Loucy (cell line): ENCODE results near the gene ZNRF3.

Experiments
- H2AFZ ChIP-seq: fragments of 200-600 bp; sonication (generic); 2 replicates; pipeline ENCODE4 v1.6.0; 2016; ENCODE audit warnings: antibody characterized with exemption, mild to moderate bottlenecking, low read length, moderate library complexity
- H3F3A ChIP-seq: fragments of 200-600 bp; 2 replicates; pipeline ENCODE4 v1.6.0; 2016; ENCODE audit warnings: antibody characterized with exemption, low read depth, mild to moderate bottlenecking
- H3K27me3 ChIP-seq: fragments of 200-600 bp; sonication (generic); 2 replicates; pipeline ENCODE4 v1.6.1; 2014; ENCODE audit warnings: low read length, mild to moderate bottlenecking; ENCODE audit not compliant: insufficient read depth, poor library complexity, severe bottlenecking
- H3K36me3 ChIP-seq: fragments of 200-600 bp; sonication (generic); 2 replicates; pipeline ENCODE4 v1.6.1; 2016; ENCODE audit warnings: low read length; ENCODE audit not compliant: insufficient read depth
- H3K4me1 ChIP-seq: fragments of 200-600 bp; sonication (generic); 2 replicates; pipeline ENCODE4 v1.5.1; 2014; ENCODE audit warnings: low read length, mild to moderate bottlenecking; ENCODE audit not compliant: insufficient read depth, poor library complexity, severe bottlenecking
- H3K4me2 ChIP-seq: fragments of 200-600 bp; sonication (generic); 2 replicates; pipeline ENCODE4 v1.6.0; 2014; ENCODE audit warnings: antibody characterized with exemption, low read length, low read depth, mild to moderate bottlenecking; ENCODE audit not compliant: poor library complexity, severe bottlenecking
- H3K4me3 ChIP-seq: fragments of 200-600 bp; sonication (generic); 2 replicates; pipeline ENCODE4 v1.5.1; 2014; ENCODE audit warnings: low read length, mild to moderate bottlenecking, mixed read lengths; ENCODE audit not compliant: poor library complexity, severe bottlenecking
- H3K79me2 ChIP-seq: fragments of 200-600 bp; sonication (generic); 2 replicates; pipeline ENCODE4 v1.6.1; 2014; ENCODE audit warnings: low read length; ENCODE audit not compliant: insufficient read depth
- H3K9ac ChIP-seq: fragments of 200-600 bp; sonication (generic); 2 replicates; pipeline ENCODE4 v1.6.0; 2014; ENCODE audit warnings: mild to moderate bottlenecking, low read depth, low read length, moderate library complexity; ENCODE audit not compliant: poor library complexity, severe bottlenecking
- H3K9me2 ChIP-seq: fragments of 200-600 bp; sonication (generic); replicated peaks from 2 replicates; pipeline ENCODE4 v1.6.1; 2016; ENCODE audit warnings: low read depth, low read length, mixed read lengths
- H3K9me3 ChIP-seq: fragments of 200-600 bp; sonication (generic); 2 replicates; pipeline ENCODE4 v1.6.1; 2014; ENCODE audit warnings: mild to moderate bottlenecking, antibody characterized with exemption, low read length, low read depth; ENCODE audit not compliant: insufficient read depth
- H4K20me1 ChIP-seq: fragments of 200-600 bp; sonication (generic); 2 replicates; pipeline ENCODE4 v1.6.0; 2014; ENCODE audit warnings: antibody characterized with exemption, low read length, mild to moderate bottlenecking; ENCODE audit not compliant: insufficient read depth, poor library complexity, severe bottlenecking
- CTCF ChIP-seq: fragments of 200-600 bp; sonication (generic); conservative IDR thresholded peaks from 2 replicates; pipeline ENCODE4 v1.5.1; 2014; ENCODE audit warnings: mild to moderate bottlenecking, antibody characterized with exemption, low read length
- EZH2phosphoT487 ChIP-seq: fragments of 200-600 bp; IDR thresholded peaks from 2 replicates; pipeline ENCODE4 v1.6.1; 2018; ENCODE audit warnings: antibody characterized with exemption, mild to moderate bottlenecking, moderate library complexity, borderline replicate concordance

The ZNRF3 gene

GRCh38 chr22:29009148-29009547 is 125.8 kb downstream of the ZNRF3 start:
- no peak overlapping the region for H3K4me3 ChIP-seq
- H3K27me3 ChIP-seq: no peaks in the 10 kb centered on the region
- no peaks in the 10 kb centered on the region for H4K20me1 ChIP-seq
- H3K4me1 ChIP-seq: peaks cover 11% of the 10 kb centered on the region
- no peaks in the 10 kb centered on the region for H3F3A ChIP-seq
- H3K9me2 ChIP-seq: no peaks in the 10 kb centered on the region
- H3K36me3 ChIP-seq: no peaks in the 10 kb centered on the region
- H3K79me2 ChIP-seq: no peaks in the 10 kb centered on the region
- H2AFZ ChIP-seq: no peak overlapping the region
- TF ChIP-seq CTCF (no peak), EZH2phosphoT487 (no peak)
- H3K4me2 ChIP-seq: no peak overlapping the region
- H3K9me3 ChIP-seq: no peaks in the 10 kb centered on the region
- no peak overlapping the region for H3K9ac ChIP-seq

- peaks cover 13% of the 10 kb centered on the region for H3K4me1 ChIP-seq
- no peak overlapping the region for H3K4me2 ChIP-seq
- H3F3A ChIP-seq: no peaks in the 10 kb centered on the region
- H3K27me3 ChIP-seq: no peaks in the 10 kb centered on the region
- H3K4me3 ChIP-seq: no peak overlapping the region
- H3K9ac ChIP-seq: no peak overlapping the region
- no peaks in the 10 kb centered on the region for H3K79me2 ChIP-seq
- no peaks in the 10 kb centered on the region for H3K36me3 ChIP-seq
- no peaks in the 10 kb centered on the region for H3K9me2 ChIP-seq
- H4K20me1 ChIP-seq: no peaks in the 10 kb centered on the region
- TF ChIP-seq EZH2phosphoT487 (no peak), CTCF (no peak)
- no peak overlapping the region for H2AFZ ChIP-seq
- no peaks in the 10 kb centered on the region for H3K9me3 ChIP-seq
Observed at GRCh38 chr22:29011240-29012100, 128.1 kb downstream of the ZNRF3 start.

- Histone ChIP-seq H3K9me2 (no peaks in the 10 kb centered on the region), H3K4me3 (no peak overlapping the region), H3K27me3 (no peaks in the 10 kb centered on the region), H4K20me1 (no peaks in the 10 kb centered on the region), H3K4me2 (no peak overlapping the region), H3K9me3 (no peaks in the 10 kb centered on the region), H3K4me1 (peaks cover 16% of the 10 kb centered on the region), H3F3A (no peaks in the 10 kb centered on the region), H3K36me3 (no peaks in the 10 kb centered on the region), H3K9ac (no peak overlapping the region), H3K79me2 (no peaks in the 10 kb centered on the region), H2AFZ (no peak overlapping the region)
- no peak for TF ChIP-seq EZH2phosphoT487
- no peak for TF ChIP-seq CTCF
Observed at GRCh38 chr22:29012101-29012433, 128.7 kb downstream of the ZNRF3 start.
